HG03558 (cell line): ENCODE data around the gene NAIF1.
"Not testable (repeated sequence)": the region's sequence is repeated elsewhere in the genome, so short reads cannot be mapped to it uniquely, and the experiment has no call there.

Source experiments
- ATAC-seq: cut with Tn5 transposase; IDR thresholded peaks from one replicate; pipeline ENCODE4 v1.9.1; 2021; ENCODE audit warnings: moderate number of reproducible peaks; ENCODE audit not compliant: unreplicated experiment; ENCODE audit errors: extremely low read depth

The NAIF1 gene, protein sequence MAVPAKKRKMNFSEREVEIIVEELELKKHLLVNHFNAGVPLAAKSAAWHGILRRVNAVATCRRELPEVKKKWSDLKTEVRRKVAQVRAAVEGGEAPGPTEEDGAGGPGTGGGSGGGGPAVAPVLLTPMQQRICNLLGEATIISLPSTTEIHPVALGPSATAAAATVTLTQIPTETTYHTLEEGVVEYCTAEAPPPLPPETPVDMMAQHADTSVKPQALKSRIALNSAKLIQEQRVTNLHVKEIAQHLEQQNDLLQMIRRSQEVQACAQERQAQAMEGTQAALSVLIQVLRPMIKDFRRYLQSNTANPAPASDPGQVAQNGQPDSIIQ

GRCh38 chr9:128066713-128067644, at the start of gene NAIF1:
Gene NAIF1, minus strand, starts transcription at chr9:128067320. Its CDS starts 219 bp downstream, at chr9:128067101.
- ATAC-seq, result peak; percentile 46

GRCh38 chr9:128116104-128117083, 49.3 kb upstream of the NAIF1 start:
- no peak for ATAC-seq

DNA sequence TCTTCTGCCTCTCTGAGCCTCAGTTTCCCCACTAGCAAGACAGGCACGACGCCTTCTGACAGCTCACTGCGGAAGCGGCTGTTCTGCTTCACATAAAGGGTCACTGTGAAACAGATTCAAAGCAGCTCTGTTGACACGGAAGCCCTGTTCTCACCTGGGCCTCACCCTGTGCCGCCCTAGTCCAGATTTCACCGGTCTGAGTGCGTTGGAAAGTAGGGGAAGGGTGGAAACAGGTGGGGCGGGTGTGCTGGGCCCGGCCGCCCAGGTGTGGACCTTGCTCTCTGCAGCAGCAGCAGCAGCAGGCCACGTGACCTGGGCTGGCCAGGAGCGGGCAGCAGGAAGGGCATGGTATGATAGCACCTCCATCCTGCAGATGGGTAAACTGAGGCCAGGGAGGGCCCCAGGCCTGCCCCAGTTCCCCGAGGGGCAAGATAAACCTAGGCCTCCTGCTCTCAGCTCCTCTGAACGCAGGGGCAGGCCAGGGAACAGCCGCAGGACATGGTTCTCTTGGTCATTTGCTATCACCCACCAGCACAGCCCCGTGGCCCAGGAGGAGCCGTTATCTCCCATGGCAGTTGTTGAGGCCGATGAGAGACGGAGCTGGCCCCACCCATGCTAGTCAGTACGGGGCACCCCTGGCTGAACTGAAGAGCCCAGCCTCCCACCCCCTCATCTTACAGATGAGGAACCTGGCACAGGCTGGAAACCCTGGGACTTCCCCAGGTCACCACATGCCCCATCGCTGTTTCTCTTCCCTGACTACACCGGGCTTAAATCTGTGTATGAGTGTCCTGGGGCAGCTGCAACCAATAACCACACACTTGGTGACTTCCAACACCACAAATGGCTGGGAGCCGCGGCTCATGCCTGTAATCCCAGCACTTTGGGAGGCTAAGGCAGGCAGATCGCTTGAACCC, 48.3 kb upstream of the NAIF1 start:
- ATAC-seq, result no peak

GRCh38 chr9:128114326-128115186, 47.4 kb upstream of the NAIF1 start:
- no peak for ATAC-seq

GRCh38 chr9:128113526-128114325, 46.6 kb upstream of the NAIF1 start:
- ATAC-seq, result no peak

GRCh38 chr9:128111726-128112125, 44.6 kb upstream of the NAIF1 start:
- ATAC-seq, result not testable (repeated sequence)

DNA sequence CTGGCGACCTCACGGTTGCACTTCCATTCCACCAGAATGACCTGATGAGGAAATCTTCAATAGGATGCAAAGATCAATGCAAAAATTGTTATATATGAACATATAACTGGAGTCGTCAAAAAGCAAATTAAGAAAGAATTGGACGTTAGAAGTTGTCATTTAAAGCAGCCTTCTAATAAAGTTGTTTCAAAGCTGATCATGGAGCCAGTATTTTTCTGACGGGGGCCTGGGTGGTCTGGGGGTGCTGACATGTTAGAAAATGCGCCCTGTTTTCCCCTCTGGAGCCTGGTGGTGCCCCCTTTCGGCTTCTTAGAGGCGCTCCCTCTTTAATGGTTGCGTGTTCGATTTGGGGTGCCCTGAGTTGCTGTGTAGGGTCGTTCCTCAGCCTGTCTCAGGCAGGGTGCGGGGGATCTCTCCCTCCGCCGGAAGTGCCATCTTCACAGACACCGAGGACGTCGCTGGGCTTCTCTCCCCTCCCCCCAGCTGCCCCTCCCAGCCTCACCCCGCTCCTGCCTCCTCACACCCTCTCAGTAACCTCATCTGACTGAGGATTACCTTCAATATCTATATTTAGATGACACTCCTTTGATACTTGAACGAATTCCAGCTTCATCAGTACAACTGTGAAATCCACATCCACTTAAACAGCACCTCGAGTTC, 42.1 kb upstream of the NAIF1 start:
- no peak for ATAC-seq

- no peak for ATAC-seq
Measured at GRCh38 chr9:128108269-128109049, 41.3 kb upstream of the NAIF1 start.

- no peak for ATAC-seq
Measured at GRCh38 chr9:128107468-128108268, 40.5 kb upstream of the NAIF1 start.

DNA sequence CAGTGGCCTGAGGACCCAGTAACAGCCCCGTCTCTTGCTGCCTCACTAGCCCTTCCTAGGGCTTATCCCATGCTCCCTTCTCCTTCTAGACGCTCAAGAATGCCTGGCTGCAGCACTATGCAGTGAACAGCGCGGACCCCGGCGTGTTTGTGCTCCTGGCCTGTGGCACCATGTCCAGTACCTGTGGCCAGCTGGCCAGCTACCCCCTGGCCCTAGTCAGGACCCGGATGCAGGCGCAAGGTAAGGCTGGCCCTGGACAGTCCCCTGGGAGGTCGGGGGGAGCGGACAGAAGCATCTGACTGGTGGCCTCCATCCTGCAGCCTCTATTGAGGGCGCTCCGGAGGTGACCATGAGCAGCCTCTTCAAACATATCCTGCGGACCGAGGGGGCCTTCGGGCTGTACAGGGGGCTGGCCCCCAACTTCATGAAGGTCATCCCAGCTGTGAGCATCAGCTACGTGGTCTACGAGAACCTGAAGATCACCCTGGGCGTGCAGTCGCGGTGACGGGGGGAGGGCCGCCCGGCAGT, 39.9 kb upstream of the NAIF1 start:
- ATAC-seq, result no peak

DNA sequence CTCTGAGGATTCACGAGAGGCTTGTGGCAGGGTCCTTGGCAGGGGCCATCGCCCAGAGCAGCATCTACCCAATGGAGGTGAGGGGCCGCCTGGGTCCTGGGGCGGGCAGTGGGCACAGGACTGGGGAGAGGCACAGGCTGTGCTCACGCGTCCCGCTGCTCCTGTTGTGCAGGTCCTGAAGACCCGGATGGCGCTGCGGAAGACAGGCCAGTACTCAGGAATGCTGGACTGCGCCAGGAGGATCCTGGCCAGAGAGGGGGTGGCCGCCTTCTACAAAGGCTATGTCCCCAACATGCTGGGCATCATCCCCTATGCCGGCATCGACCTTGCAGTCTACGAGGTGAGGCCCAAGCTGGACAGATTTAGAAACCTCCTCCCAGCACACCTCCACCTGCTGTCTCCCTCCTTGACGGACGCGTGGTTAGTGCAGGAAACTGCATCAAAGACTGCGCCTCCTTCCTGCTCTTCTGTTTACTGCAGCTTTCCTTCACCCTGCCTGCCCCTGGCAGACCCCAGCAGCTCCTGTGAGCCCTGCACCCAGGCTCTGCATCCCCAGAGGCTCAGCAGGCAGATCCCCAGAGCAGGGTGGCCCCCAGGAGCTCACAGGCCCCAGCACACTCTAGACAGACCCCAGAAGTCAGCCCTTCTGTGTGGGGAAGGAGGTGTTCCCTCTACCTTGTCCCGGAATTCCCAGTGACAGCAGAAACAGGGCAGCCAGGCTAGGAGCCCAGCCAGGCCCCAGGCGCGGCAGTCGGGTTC, 39.2 kb upstream of the NAIF1 start:
- no peak for ATAC-seq

DNA sequence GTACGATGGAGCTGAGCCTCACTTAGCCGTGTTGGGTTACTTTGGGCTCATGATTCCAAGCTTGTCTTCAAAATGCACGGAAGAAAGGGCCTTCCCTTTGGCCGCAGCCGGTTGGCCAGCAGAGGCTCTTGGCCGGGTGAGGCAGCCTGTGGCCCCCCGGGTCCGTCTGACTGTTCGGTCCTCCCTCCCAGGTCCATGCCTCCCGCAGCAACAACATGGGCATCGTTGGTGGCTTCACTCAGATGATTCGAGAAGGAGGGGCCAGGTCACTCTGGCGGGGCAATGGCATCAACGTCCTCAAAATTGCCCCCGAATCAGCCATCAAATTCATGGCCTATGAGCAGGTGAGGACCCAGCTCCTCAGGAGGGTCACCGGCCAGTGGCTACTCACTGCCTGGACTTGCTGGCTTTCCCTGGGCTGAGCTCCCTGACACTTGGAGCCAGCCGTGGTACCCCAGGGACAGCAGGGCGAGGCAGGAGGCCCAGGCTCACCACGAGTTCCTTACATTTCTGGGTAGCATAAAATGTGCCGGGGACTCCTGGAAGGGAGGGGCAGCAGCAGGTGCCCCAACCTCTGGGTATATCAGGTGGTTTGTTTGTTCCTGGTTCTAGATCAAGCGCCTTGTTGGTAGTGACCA, 38.5 kb upstream of the NAIF1 start:
- no peak for ATAC-seq

DNA sequence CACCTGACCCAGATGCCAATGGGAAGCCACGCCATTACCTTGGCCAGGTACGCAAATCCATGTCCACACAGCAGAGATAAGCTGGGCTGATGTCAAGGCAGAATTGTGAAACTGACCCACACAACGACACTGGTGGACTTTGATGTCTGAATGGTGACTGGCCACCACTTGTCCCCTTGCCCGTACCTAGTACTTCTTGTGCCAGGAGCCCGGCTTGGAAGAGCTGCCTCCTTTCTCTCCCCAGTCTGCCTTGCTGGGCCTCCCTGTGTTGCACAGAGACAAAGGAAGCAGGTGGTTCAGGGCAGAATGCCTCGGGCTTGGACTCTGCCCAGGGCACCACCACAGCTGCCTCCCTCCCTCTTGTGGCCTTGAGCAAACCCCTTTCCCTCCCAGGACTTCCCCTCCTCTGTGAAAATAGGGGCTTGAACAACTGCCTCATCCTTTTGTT, 37.1 kb upstream of the NAIF1 start:
- no peak for ATAC-seq

DNA sequence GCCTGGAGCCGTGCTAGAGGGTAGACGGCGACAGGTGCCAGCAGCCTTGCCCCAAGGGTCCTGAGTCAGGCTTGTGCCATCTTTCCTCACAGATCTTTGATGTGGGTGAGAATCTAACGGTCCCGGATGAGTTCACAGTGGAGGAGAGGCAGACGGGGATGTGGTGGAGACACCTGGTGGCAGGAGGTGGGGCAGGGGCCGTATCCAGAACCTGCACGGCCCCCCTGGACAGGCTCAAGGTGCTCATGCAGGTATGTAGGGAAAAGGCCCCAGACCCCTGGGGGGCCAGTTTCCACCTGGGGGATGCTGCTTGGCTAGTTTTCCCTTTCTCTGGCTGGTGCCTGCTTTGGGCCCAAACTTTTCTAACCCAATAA, 36.5 kb upstream of the NAIF1 start:
- no peak for ATAC-seq
